ENCODE results near the gene CNTNAP3B. TPM values are rescaled to one million over a fixed set of nuclear protein-coding genes. Genes with fewer than 3 reads are reported as not detected.
"Not testable (repeated sequence)": the region's sequence is repeated elsewhere in the genome, so short reads cannot be mapped to it uniquely, and the experiment has no call there.

Gene CNTNAP3B
- total and polyA plus RNA-seq, 4 donors, result 1.0 to 14.1 (median 4.0) TPM

DNA sequence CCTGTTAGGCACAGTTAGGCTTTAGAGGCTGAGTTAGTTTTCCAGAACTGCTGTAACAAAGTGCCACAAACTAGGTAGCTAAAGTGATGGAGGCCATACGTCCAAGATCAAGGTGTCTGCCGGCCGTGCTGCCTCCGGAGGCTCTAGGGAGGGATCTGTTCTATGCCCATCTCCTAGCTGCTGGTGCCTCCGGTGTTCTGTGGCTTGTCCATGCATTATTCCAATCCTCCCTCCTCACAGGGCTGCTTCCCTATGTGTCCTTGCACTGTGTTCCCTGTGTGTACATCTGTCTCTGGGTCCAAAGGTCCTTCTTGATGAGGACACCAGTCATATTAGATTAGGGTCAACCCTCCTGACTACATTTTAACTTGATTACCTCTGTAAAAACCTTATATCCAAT lies 54.4 kb downstream of the CNTNAP3B start:
- not testable (repeated sequence) for H3K27ac ChIP-seq (ENCODE audit: low read depth in 1 of 2, low read length in 2 of 2); H3K4me1 ChIP-seq (ENCODE audit: control insufficient read depth in 4 of 4, insufficient read depth in 4 of 4, low read length in 3 of 4); H3K9me3 ChIP-seq (ENCODE audit: control insufficient read depth in 4 of 4, low read length in 3 of 4); DNase-seq (ENCODE audit: low spot score); H3K4me3 ChIP-seq (ENCODE audit: low read depth in 1 of 3, low read length in 3 of 3); H3K9ac ChIP-seq (ENCODE audit: low read depth in 1 of 2, low read length in 2 of 2); H3K36me3 ChIP-seq (ENCODE audit: control insufficient read depth in 4 of 4, insufficient read depth in 3 of 4, low read depth in 1 of 4, low read length in 3 of 4); H3K27me3 ChIP-seq (ENCODE audit: control insufficient read depth in 4 of 4, insufficient read depth in 4 of 4, low read length in 3 of 4)
- 53% methylated on average over 5 of the region's 5 CpGs for WGBS

DNA sequence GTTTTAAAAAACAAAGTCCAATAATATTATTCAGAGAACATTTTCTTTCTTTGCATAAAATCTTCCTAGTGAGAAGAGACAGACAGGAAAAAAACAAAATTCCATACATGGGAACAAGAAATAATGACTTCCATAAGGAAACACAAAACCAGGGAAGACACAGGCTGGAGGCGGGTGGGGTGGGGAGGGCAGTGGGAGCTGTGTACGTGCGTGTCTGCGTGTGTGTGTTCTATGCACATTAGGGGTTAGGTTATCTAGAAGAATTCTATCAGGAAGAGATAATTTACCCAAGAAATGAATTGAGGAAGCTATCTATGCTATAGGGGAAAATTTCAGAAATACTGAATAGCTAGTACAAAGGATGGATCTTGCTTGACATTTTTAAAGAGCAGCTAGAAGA lies 58.2 kb downstream of the CNTNAP3B start:
- H3K9ac ChIP-seq (ENCODE audit: low read depth in 1 of 2, low read length in 2 of 2); H3K4me3 ChIP-seq (ENCODE audit: low read depth in 1 of 3, low read length in 3 of 3); H3K36me3 ChIP-seq (ENCODE audit: control insufficient read depth in 4 of 4, insufficient read depth in 3 of 4, low read depth in 1 of 4, low read length in 3 of 4); H3K4me1 ChIP-seq (ENCODE audit: control insufficient read depth in 4 of 4, insufficient read depth in 4 of 4, low read length in 3 of 4); H3K27ac ChIP-seq (ENCODE audit: low read depth in 1 of 2, low read length in 2 of 2); DNase-seq (ENCODE audit: low spot score); H3K27me3 ChIP-seq (ENCODE audit: control insufficient read depth in 4 of 4, insufficient read depth in 4 of 4, low read length in 3 of 4); H3K9me3 ChIP-seq (ENCODE audit: control insufficient read depth in 4 of 4, low read length in 3 of 4): not testable (repeated sequence)
- no CpG with 5 or more reads among the region's 4 CpGs for WGBS

DNA sequence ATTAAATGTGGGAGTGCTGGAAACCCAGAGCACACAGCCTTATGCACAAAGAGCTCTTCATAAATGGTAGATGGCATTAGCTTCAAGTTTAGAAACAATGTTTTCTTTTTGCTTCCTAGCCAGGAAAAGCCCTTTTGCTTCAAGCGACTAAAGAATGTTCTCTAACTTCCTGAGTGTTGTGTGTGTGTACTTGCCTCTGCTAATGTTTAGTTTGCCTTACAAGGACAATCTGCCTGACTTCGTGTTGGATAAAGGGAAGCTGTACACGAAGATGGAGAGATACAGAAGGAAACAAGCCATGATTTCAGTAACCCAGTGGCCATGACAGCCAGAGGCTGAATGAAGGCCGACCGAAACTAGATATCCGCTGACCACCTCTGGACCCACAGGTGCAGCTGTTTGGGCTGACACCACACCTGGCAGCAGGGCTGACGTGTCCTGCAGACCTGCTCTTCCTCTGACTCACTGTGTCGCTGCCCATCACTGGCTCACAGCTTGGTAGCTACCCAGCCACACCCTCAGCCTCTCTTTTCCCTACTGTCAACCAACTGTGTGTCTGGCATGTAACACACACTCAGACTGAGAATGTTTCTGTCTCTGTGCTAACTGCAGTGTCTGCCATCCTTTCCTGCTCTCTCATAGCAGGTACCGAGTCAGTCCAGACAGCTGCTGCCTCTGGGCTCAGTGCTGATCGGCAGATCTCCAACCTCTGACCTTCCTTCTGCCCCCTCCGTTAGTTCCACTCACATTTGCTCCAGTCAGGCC lies 59.0 kb downstream of the CNTNAP3B start:
- WGBS, result 28% methylated on average over 5 of the region's 11 CpGs
- H3K36me3 ChIP-seq (ENCODE audit: control insufficient read depth in 4 of 4, insufficient read depth in 3 of 4, low read depth in 1 of 4, low read length in 3 of 4); H3K27me3 ChIP-seq (ENCODE audit: control insufficient read depth in 4 of 4, insufficient read depth in 4 of 4, low read length in 3 of 4); H3K27ac ChIP-seq (ENCODE audit: low read depth in 1 of 2, low read length in 2 of 2); H3K4me1 ChIP-seq (ENCODE audit: control insufficient read depth in 4 of 4, insufficient read depth in 4 of 4, low read length in 3 of 4); H3K9ac ChIP-seq (ENCODE audit: low read depth in 1 of 2, low read length in 2 of 2); H3K9me3 ChIP-seq (ENCODE audit: control insufficient read depth in 4 of 4, low read length in 3 of 4); DNase-seq (ENCODE audit: low spot score); H3K4me3 ChIP-seq (ENCODE audit: low read depth in 1 of 3, low read length in 3 of 3): not testable (repeated sequence)

DNA sequence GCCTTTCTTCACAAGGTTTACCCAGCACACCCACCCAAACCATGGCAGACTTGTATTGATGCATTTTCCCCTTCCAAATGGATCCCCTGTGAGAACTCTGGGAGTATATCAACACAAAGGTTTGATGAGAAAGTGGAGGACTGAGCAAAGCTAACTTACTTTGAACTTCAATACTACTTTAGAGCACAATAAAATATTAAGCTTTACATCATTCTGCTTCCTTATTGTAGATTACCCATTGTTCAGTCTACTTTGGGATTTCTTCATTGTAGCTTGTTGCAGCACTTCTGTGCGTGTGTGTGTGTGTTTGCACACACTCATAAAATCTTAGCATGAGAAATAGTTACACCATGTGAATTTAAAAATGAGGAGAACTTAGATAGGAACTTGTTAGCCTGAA lies 75.4 kb downstream of the CNTNAP3B start:
- H3K4me1 ChIP-seq (ENCODE audit: control insufficient read depth in 4 of 4, insufficient read depth in 4 of 4, low read length in 3 of 4); H3K9me3 ChIP-seq (ENCODE audit: control insufficient read depth in 4 of 4, low read length in 3 of 4); H3K27me3 ChIP-seq (ENCODE audit: control insufficient read depth in 4 of 4, insufficient read depth in 4 of 4, low read length in 3 of 4); H3K9ac ChIP-seq (ENCODE audit: low read depth in 1 of 2, low read length in 2 of 2); H3K36me3 ChIP-seq (ENCODE audit: control insufficient read depth in 4 of 4, insufficient read depth in 3 of 4, low read depth in 1 of 4, low read length in 3 of 4); DNase-seq (ENCODE audit: low spot score); H3K4me3 ChIP-seq (ENCODE audit: low read depth in 1 of 3, low read length in 3 of 3); H3K27ac ChIP-seq (ENCODE audit: low read depth in 1 of 2, low read length in 2 of 2): not testable (repeated sequence)
- WGBS, result 89% methylated on average over 1 of the region's 1 CpG

DNA sequence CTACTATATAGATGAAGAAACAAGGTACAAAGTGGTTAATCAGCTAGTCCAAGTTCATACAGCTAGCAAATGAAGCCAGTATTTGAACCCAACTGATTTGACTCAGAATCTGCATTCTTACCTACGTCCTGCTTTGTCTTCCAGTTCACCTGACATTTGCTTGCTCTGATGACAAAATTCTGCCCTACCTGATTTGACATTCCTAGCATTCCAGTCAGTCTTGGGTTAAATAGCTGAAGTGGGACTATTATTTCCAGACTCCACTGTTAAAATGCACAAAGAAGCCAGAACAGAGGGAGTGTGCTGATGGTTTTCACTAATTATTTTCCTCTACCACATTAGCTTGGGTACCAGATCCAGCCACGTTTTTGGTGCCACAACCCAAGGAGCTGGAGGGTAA lies 78.5 kb downstream of the CNTNAP3B start:
- H3K27me3 ChIP-seq (ENCODE audit: control insufficient read depth in 4 of 4, insufficient read depth in 4 of 4, low read length in 3 of 4); H3K4me3 ChIP-seq (ENCODE audit: low read depth in 1 of 3, low read length in 3 of 3); H3K9me3 ChIP-seq (ENCODE audit: control insufficient read depth in 4 of 4, low read length in 3 of 4); H3K4me1 ChIP-seq (ENCODE audit: control insufficient read depth in 4 of 4, insufficient read depth in 4 of 4, low read length in 3 of 4); H3K9ac ChIP-seq (ENCODE audit: low read depth in 1 of 2, low read length in 2 of 2); H3K27ac ChIP-seq (ENCODE audit: low read depth in 1 of 2, low read length in 2 of 2); DNase-seq (ENCODE audit: low spot score); H3K36me3 ChIP-seq (ENCODE audit: control insufficient read depth in 4 of 4, insufficient read depth in 3 of 4, low read depth in 1 of 4, low read length in 3 of 4): not testable (repeated sequence)
- no CpG with 5 or more reads among the region's 2 CpGs for WGBS

DNA sequence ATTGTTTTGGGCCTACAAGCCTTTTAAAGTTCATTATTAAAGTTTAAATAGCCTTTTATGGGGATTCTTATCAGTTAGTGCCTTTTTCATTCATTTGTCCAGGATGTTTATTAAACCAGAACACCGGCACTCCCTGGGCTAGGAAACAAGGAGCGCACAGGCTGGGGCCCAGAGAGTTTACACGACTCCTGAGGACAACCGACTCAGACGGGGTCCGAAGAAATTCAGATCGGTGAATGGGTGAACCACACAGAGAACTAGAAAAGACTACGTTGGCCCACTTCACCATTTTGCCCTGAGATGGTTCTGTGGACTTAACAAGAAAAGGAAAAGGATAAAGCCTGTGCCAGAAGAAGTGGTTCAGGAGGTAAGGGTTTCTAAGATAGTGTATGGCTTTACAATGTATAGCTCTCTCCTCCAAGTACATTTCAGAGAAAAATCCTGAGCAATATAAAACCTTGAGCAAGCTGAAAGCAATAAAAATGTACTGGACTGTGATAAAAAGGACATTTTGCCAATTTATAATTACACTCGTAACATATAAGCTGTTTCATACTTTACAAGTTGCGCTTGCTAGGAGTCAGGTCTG lies 84.7 kb downstream of the CNTNAP3B start:
- H3K9me3 ChIP-seq (ENCODE audit: control insufficient read depth in 4 of 4, low read length in 3 of 4); DNase-seq (ENCODE audit: low spot score); H3K9ac ChIP-seq (ENCODE audit: low read depth in 1 of 2, low read length in 2 of 2); H3K36me3 ChIP-seq (ENCODE audit: control insufficient read depth in 4 of 4, insufficient read depth in 3 of 4, low read depth in 1 of 4, low read length in 3 of 4); H3K27me3 ChIP-seq (ENCODE audit: control insufficient read depth in 4 of 4, insufficient read depth in 4 of 4, low read length in 3 of 4); H3K4me1 ChIP-seq (ENCODE audit: control insufficient read depth in 4 of 4, insufficient read depth in 4 of 4, low read length in 3 of 4); H3K4me3 ChIP-seq (ENCODE audit: low read depth in 1 of 3, low read length in 3 of 3); H3K27ac ChIP-seq (ENCODE audit: low read depth in 1 of 2, low read length in 2 of 2): not testable (repeated sequence)
- WGBS, result 84% methylated on average over 10 of the region's 10 CpGs

DNA sequence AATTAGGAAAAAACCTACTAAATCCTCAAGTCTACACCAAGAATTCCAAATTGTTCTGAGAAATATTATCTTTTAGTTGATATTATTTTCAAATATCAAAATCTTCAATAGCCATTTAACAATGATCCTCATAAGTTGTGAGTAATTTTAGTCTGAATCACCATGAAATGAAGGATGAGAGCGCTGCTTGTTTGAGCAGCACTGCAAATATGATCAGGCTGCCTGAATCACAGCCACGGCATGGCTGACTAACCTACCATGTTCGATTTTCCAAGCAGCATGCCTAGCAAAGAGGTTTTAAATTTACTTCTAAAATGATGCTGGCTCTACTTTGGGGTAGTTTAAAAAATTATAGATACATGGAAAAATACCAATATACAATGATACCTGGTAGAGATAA lies 95.7 kb downstream of the CNTNAP3B start:
- not testable (repeated sequence) for H3K4me3 ChIP-seq (ENCODE audit: low read depth in 1 of 3, low read length in 3 of 3); H3K9me3 ChIP-seq (ENCODE audit: control insufficient read depth in 4 of 4, low read length in 3 of 4); DNase-seq (ENCODE audit: low spot score); H3K27ac ChIP-seq (ENCODE audit: low read depth in 1 of 2, low read length in 2 of 2); H3K4me1 ChIP-seq (ENCODE audit: control insufficient read depth in 4 of 4, insufficient read depth in 4 of 4, low read length in 3 of 4); H3K9ac ChIP-seq (ENCODE audit: low read depth in 1 of 2, low read length in 2 of 2); H3K36me3 ChIP-seq (ENCODE audit: control insufficient read depth in 4 of 4, insufficient read depth in 3 of 4, low read depth in 1 of 4, low read length in 3 of 4); H3K27me3 ChIP-seq (ENCODE audit: control insufficient read depth in 4 of 4, insufficient read depth in 4 of 4, low read length in 3 of 4)
- no CpG with 5 or more reads among the region's 3 CpGs for WGBS

DNA sequence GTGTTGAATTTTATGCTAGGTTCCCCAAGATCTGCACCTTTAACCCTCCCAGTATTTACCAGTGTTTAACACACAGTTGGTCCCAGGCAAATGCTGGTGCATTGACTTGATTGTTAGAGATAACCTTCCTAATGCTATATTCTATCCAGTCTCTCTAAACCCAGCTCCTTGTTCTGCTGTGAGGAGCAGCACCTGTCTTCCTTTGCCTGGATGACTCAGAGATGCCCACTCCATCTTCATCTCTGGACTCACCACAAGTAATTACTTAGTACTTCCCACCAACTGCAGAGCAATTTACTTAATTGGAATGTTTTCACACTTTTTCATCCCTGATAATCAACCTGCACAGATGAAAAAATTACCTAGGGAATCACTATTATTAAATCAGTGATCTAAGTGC lies 108.6 kb downstream of the CNTNAP3B start:
- H3K4me1 ChIP-seq (ENCODE audit: control insufficient read depth in 4 of 4, insufficient read depth in 4 of 4, low read length in 3 of 4); DNase-seq (ENCODE audit: low spot score); H3K27me3 ChIP-seq (ENCODE audit: control insufficient read depth in 4 of 4, insufficient read depth in 4 of 4, low read length in 3 of 4); H3K9ac ChIP-seq (ENCODE audit: low read depth in 1 of 2, low read length in 2 of 2); H3K9me3 ChIP-seq (ENCODE audit: control insufficient read depth in 4 of 4, low read length in 3 of 4); H3K36me3 ChIP-seq (ENCODE audit: control insufficient read depth in 4 of 4, insufficient read depth in 3 of 4, low read depth in 1 of 4, low read length in 3 of 4); H3K27ac ChIP-seq (ENCODE audit: low read depth in 1 of 2, low read length in 2 of 2); H3K4me3 ChIP-seq (ENCODE audit: low read depth in 1 of 3, low read length in 3 of 3): not testable (repeated sequence)

Measured in liver (tissue), 9 donors.